OCI-LY1 (cell line): ENCODE data around the gene GIPC3.

Source experiments
- H2AFZ ChIP-seq: fragments of 200-600 bp; sonication (generic), shearing (Covaris generic); 2 replicates; pipeline ENCODE4 v1.6.0; 2014; ENCODE audit warnings: antibody characterized with exemption, mild to moderate bottlenecking, low read length
- H3F3A ChIP-seq: fragments of 200-600 bp; sonication (generic), shearing (Covaris generic); 2 replicates; pipeline ENCODE4 v1.6.0; 2014; ENCODE audit warnings: mild to moderate bottlenecking, antibody characterized with exemption, low read length, moderate library complexity; ENCODE audit not compliant: insufficient read depth
- H3K27ac ChIP-seq: fragments of 200-600 bp; sonication (generic); 2 replicates; pipeline ENCODE4 v1.5.1; 2014; ENCODE audit warnings: low read length, mixed run types, mild to moderate bottlenecking, low read depth; ENCODE audit not compliant: poor library complexity, severe bottlenecking
- H3K27me3 ChIP-seq: fragments of 200-600 bp; sonication (generic); 2 replicates; pipeline ENCODE4 v1.6.0; 2014; ENCODE audit warnings: antibody characterized with exemption, mild to moderate bottlenecking, low read length, moderate library complexity; ENCODE audit not compliant: insufficient read depth
- H3K36me3 ChIP-seq: fragments of 200-600 bp; sonication (generic); 2 replicates; pipeline ENCODE4 v1.6.1; 2014; ENCODE audit warnings: mild to moderate bottlenecking, antibody characterized with exemption, low read length, moderate library complexity, mixed read lengths; ENCODE audit not compliant: insufficient read depth
- H3K4me1 ChIP-seq: fragments of 200-600 bp; sonication (generic); 2 replicates; pipeline ENCODE4 v1.5.1; 2014; ENCODE audit warnings: mild to moderate bottlenecking, low read length, moderate library complexity; ENCODE audit not compliant: insufficient read depth, severe bottlenecking
- H3K4me2 ChIP-seq: fragments of 200-600 bp; sonication (generic), shearing (Covaris generic); 2 replicates; pipeline ENCODE4 v1.6.1; 2014; ENCODE audit warnings: low read length
- H3K4me3 ChIP-seq: fragments of 200-600 bp; sonication (generic); 2 replicates; pipeline ENCODE4 v1.5.1; 2014; ENCODE audit warnings: low read length, low read depth, mild to moderate bottlenecking, mixed read lengths; ENCODE audit not compliant: poor library complexity, severe bottlenecking
- H3K79me2 ChIP-seq: fragments of 200-600 bp; shearing (Covaris generic); 2 replicates; pipeline ENCODE4 v1.6.1; 2016; ENCODE audit warnings: mixed run types, low read length, mixed read lengths; ENCODE audit not compliant: insufficient read depth
- H3K9ac ChIP-seq: fragments of 200-600 bp; sonication (generic), shearing (Covaris generic); 2 replicates; pipeline ENCODE4 v1.6.1; 2014; ENCODE audit warnings: mild to moderate bottlenecking, low read length, mixed read lengths
- H3K9me2 ChIP-seq: fragments of 200-600 bp; sonication (generic), shearing (Covaris generic); 2 replicates; pipeline ENCODE4 v1.6.1; 2014; ENCODE audit warnings: low read depth, mild to moderate bottlenecking, low read length, mixed read lengths
- H3K9me3 ChIP-seq: fragments of 200-600 bp; shearing (Covaris generic); 2 replicates; pipeline ENCODE4 v1.6.1; 2014; ENCODE audit warnings: low read length, mixed read lengths
- H4K20me1 ChIP-seq: fragments of 200-600 bp; sonication (generic), shearing (Covaris generic); 2 replicates; pipeline ENCODE4 v1.6.0; 2016; ENCODE audit warnings: mild to moderate bottlenecking, low read length; ENCODE audit not compliant: insufficient read depth
- CTCF ChIP-seq: fragments of 200-600 bp; sonication (generic), shearing (Covaris generic); IDR thresholded peaks from 2 replicates; pipeline ENCODE4 v1.5.1; 2017; ENCODE audit warnings: mild to moderate bottlenecking, antibody characterized with exemption, low read length, moderate library complexity, mixed read lengths
- EZH2 ChIP-seq: fragments of 200-600 bp; sonication (generic), shearing (Covaris generic); IDR thresholded peaks from 2 replicates; pipeline ENCODE4 v1.8.0; 2017; ENCODE audit warnings: borderline replicate concordance, mixed run types, mild to moderate bottlenecking, antibody characterized with exemption, low read length, moderate library complexity, mixed read lengths

GIPC3 gene

GRCh38 chr19:3545669-3546034 is 39.6 kb upstream of the GIPC3 start:
- no peaks in the 10 kb centered on the region for H3F3A ChIP-seq
- no peak overlapping the region for H3K4me2 ChIP-seq
- no peaks in the 10 kb centered on the region for H3K9me3 ChIP-seq
- no peaks in the 10 kb centered on the region for H3K9me2 ChIP-seq
- no peak overlapping the region for H3K27ac ChIP-seq
- H3K4me1 ChIP-seq, result peaks cover 9% of the 10 kb centered on the region
- no peaks in the 10 kb centered on the region for H3K79me2 ChIP-seq
- no peak overlapping the region for H3K4me3 ChIP-seq
- no peaks in the 10 kb centered on the region for H4K20me1 ChIP-seq
- H3K27me3 ChIP-seq, result no peaks in the 10 kb centered on the region
- no peak overlapping the region for H2AFZ ChIP-seq
- H3K9ac ChIP-seq, result no peak overlapping the region
- TF ChIP-seq CTCF, result no peak
- TF ChIP-seq EZH2, result no peak
- peaks cover 34% of the 10 kb centered on the region for H3K36me3 ChIP-seq

DNA sequence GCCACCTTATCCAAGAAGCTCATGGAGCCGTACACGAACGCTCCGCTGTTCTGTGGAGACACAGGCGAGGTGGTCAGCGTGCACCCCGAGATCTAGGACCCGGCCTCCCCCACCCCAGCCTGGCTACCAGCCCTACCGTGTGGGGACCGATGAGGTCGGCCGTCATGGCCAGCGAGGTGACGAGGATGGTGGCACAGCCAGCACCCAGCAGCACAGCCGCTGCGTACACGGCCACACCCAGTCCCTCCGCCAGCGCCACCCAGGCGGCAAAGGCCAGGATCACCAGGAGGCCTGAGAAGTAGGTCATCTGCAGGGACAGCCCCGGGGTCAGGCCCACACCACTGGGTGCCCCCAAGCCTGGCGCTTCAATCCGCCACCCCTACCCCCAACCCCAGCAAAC is 39.2 kb upstream of the GIPC3 start:
- TF ChIP-seq CTCF, result no peak
- TF ChIP-seq EZH2, result no peak
- Histone ChIP-seq H3K9ac (no peak overlapping the region), H3K27me3 (no peaks in the 10 kb centered on the region), H3K4me3 (no peak overlapping the region), H3K9me3 (no peaks in the 10 kb centered on the region), H3F3A (no peaks in the 10 kb centered on the region), H3K27ac (no peak overlapping the region), H4K20me1 (no peaks in the 10 kb centered on the region), H3K4me2 (no peak overlapping the region), H3K4me1 (peaks cover 9% of the 10 kb centered on the region), H3K9me2 (no peaks in the 10 kb centered on the region), H3K36me3 (peaks cover 39% of the 10 kb centered on the region), H2AFZ (no peak overlapping the region), H3K79me2 (no peaks in the 10 kb centered on the region)

DNA sequence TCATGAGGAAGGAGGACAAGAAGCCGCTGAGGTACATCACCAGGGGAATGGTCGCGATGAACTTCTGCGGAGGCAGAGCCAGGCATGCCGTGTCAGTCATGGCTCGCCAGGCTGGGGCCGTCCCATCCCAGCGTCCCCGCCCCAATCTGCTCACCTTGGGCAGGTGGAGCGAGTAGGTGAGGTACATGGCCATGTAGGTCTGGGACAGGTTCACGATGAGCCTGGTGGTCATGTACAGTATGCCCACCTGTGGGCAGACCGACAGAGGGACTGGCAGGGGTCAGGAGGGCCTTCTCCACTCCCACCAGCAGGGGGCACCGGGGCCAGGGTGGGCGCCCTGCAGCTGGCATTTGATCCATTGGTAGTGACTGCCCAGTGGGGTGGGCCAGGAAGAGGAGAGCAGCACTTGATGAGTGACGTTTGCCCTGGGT is 38.0 kb upstream of the GIPC3 start:
- Histone ChIP-seq H4K20me1 (no peaks in the 10 kb centered on the region), H3K27me3 (no peaks in the 10 kb centered on the region)

More for the DNA sequence above, 38.0 kb upstream of the GIPC3 start:
- peaks cover 9% of the 10 kb centered on the region for H3K4me1 ChIP-seq
- no peak overlapping the region for H3K9ac ChIP-seq
- no peaks in the 10 kb centered on the region for H3K9me3 ChIP-seq
- no peak overlapping the region for H2AFZ ChIP-seq
- H3K9me2 ChIP-seq, result no peaks in the 10 kb centered on the region
- H3K27ac ChIP-seq, result no peak overlapping the region
- no peaks in the 10 kb centered on the region for H3K79me2 ChIP-seq
- H3K4me2 ChIP-seq, result no peak overlapping the region
- H3F3A ChIP-seq, result no peaks in the 10 kb centered on the region
- H3K36me3 ChIP-seq, result peaks cover 42% of the 10 kb centered on the region
- H3K4me3 ChIP-seq, result no peak overlapping the region
- TF ChIP-seq CTCF, result peak; percentile 55
- TF ChIP-seq EZH2, result no peak
